Bronchial epithelial cell (primary cell): ENCODE results near the gene AGPS. TPM values are rescaled to one million over a fixed set of nuclear protein-coding genes. Genes with fewer than 3 reads are reported as not detected.

ENCODE experiments used
- DNase-seq: peaks from one replicate; pipeline ENCODE4 v3.0.0-alpha.2; 2010; ENCODE audit warnings: low read depth
- FAIRE-seq: peaks from 2 replicates; lab custom pipeline; 2011; peaks lifted over from hg19 to GRCh38; lab: Jason Lieb, UNC
- H3K27me3 ChIP-seq: 2 replicates; pipeline ENCODE4 v1.5.1; 2011; ENCODE audit warnings: low read length; ENCODE audit not compliant: control insufficient read depth, insufficient read depth
- H3K36me3 ChIP-seq: 2 replicates; pipeline ENCODE4 v1.5.1; 2011; ENCODE audit warnings: low read length; ENCODE audit not compliant: control insufficient read depth, insufficient read depth
- H3K4me3 ChIP-seq: 2 replicates; pipeline ENCODE4 v1.5.1; 2011; ENCODE audit warnings: mild to moderate bottlenecking, low read depth, low read length, control low read depth
- CTCF ChIP-seq: IDR thresholded peaks from 2 replicates; pipeline ENCODE4 v1.5.1; 2011; ENCODE audit warnings: mild to moderate bottlenecking, moderate library complexity, low read length, control low read depth, inconsistent platforms; ENCODE audit not compliant: insufficient read depth, severe bottlenecking
- total RNA-seq: library from RNA; depleted of rRNA; stranded (reverse); fragments of >200 nt; gene quantifications from 2 replicates; pipeline ENCODE4 v1.2.1, GENCODE V29; 2014

AGPS gene
- total RNA-seq, 1 donor from 2014 or later = 34.8 TPM

GRCh38 chr2:177538323-177538722 is 145.8 kb downstream of the AGPS start:
- Histone ChIP-seq H3K36me3 (no peaks in the 10 kb centered on the region), H3K27me3 (no peaks in the 10 kb centered on the region), H3K4me3 (no peak overlapping the region)
- no peak for DNase-seq
- FAIRE-seq = no peak
- TF ChIP-seq CTCF = no peak

GRCh38 chr2:177540283-177540682 is 147.7 kb downstream of the AGPS start:
- no peak for TF ChIP-seq CTCF
- no peak for DNase-seq
- Histone ChIP-seq H3K4me3 (no peak overlapping the region), H3K36me3 (no peaks in the 10 kb centered on the region), H3K27me3 (no peaks in the 10 kb centered on the region)
- no peak for FAIRE-seq

GRCh38 chr2:177541258-177541991 is 148.9 kb downstream of the AGPS start:
- Histone ChIP-seq H3K4me3 (no peak overlapping the region), H3K27me3 (no peaks in the 10 kb centered on the region), H3K36me3 (no peaks in the 10 kb centered on the region)
- DNase-seq (no peak), FAIRE-seq (no peak)
- TF ChIP-seq CTCF = no peak

- FAIRE-seq (no peak), DNase-seq (no peak)
- H3K4me3 ChIP-seq = no peak overlapping the region
- no peak for TF ChIP-seq CTCF
- H3K36me3 ChIP-seq = no peaks in the 10 kb centered on the region
- no peaks in the 10 kb centered on the region for H3K27me3 ChIP-seq
Observed at GRCh38 chr2:177542396-177542795, 149.8 kb downstream of the AGPS start.

GRCh38 chr2:177543007-177543760 is 150.6 kb downstream of the AGPS start:
- FAIRE-seq (no peak), DNase-seq (peak; percentile 8)
- no peak for TF ChIP-seq CTCF
- H3K36me3 ChIP-seq = no peaks in the 10 kb centered on the region
- H3K4me3 ChIP-seq = no peak overlapping the region
- no peaks in the 10 kb centered on the region for H3K27me3 ChIP-seq
